HG03469 (cell line): ENCODE results near the gene MTFR1L.

Experiments
- ATAC-seq: cut with Tn5 transposase; IDR thresholded peaks from one replicate; pipeline ENCODE4 v1.9.1; 2021; ENCODE audit warnings: mild to moderate bottlenecking, moderate library complexity, moderate number of reproducible peaks; ENCODE audit not compliant: unreplicated experiment

The MTFR1L gene

DNA sequence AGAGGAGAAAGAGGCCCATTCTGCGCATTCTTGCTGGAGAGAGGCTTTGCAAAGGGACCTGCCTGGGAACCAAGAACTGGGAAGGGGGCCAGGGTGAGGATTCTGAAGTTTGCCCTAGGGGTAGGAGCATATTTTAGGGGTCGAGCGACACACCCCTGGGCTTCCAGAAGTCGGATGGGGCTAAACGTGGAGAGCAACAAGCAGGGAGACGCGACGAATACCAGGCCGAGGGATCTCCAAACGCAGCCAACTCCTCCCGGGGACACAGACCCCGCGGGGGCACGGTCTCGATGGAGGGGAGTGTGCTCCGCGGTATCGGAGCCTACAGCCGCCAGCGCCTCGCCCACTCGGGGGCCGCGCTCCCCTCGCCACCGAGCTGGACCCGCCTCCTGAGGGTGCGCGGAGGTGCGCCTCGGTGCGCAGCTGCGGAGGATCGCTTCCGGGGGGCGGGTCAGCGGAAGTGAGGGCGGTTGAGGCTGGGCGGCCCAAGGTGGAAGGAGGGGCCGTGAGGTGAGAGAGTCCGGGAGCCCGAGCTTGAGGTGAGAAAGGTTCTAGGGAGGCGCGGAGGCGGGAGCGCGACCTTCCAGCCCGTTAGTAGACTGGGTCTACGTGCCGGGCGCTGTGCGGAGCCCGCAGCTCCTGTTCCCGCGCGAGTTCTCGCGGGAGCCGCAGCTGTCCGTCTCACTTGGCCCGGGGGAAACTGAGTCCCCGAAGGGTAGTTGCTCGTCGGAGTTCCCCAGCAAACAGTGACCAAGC, at the start of gene MTFR1L:
MTFR1L (plus strand) TSS at position 464 of the 756 bp plus-strand sequence. CDS start 3,151 bp downstream, outside the sequence.
- ATAC-seq, result peak; percentile 51

- no peak for ATAC-seq
Measured at GRCh38 chr1:25770541-25771220, 49.1 kb upstream of the MTFR1L start.

GRCh38 chr1:25771221-25772114, 48.3 kb upstream of the MTFR1L start:
- ATAC-seq, result no peak

GRCh38 chr1:25772164-25772563, 47.6 kb upstream of the MTFR1L start:
- ATAC-seq, result no peak

- no peak for ATAC-seq
Measured at GRCh38 chr1:25772692-25773245, 47.0 kb upstream of the MTFR1L start.

DNA sequence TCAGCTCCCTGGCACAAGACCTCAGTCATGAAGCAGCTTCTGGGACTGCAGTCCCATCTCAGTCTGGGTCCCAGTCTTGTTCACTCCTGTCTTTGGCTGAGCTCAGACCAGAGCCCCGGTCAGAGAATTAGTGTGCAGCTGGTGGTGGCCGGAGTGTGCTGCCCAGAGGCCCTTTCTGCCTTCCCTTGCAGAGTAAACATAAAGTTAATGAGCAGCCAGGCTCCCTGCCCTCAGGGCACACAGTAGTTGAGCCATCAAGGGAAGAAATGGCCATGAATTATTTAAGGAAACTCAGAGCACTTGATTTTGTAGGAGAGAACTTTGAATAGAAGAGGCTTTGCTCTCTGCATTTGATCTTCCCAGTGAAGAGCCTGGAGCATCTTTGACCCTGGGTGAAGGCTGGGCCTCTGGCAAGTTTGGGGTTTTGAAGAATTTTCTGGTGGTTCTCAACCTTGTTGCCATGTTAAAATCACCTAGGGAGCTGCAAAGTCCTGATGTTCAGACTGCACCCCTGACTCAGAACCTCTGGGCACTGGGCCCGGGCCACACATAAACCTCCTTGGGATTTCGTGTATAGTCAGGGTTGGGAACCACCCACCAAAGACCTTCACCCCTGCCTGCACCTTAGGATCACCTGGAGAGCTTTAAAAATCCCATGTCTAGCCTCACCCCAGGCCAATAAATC, 46.2 kb upstream of the MTFR1L start:
- no peak for ATAC-seq

GRCh38 chr1:25774206-25774803, 45.4 kb upstream of the MTFR1L start:
- no peak for ATAC-seq

- ATAC-seq, result no peak
Measured at GRCh38 chr1:25774921-25775771, 44.6 kb upstream of the MTFR1L start.

GRCh38 chr1:25779388-25779787, 40.4 kb upstream of the MTFR1L start:
- no peak for ATAC-seq

- no peak for ATAC-seq
Measured at GRCh38 chr1:25779894-25780293, 39.9 kb upstream of the MTFR1L start.

DNA sequence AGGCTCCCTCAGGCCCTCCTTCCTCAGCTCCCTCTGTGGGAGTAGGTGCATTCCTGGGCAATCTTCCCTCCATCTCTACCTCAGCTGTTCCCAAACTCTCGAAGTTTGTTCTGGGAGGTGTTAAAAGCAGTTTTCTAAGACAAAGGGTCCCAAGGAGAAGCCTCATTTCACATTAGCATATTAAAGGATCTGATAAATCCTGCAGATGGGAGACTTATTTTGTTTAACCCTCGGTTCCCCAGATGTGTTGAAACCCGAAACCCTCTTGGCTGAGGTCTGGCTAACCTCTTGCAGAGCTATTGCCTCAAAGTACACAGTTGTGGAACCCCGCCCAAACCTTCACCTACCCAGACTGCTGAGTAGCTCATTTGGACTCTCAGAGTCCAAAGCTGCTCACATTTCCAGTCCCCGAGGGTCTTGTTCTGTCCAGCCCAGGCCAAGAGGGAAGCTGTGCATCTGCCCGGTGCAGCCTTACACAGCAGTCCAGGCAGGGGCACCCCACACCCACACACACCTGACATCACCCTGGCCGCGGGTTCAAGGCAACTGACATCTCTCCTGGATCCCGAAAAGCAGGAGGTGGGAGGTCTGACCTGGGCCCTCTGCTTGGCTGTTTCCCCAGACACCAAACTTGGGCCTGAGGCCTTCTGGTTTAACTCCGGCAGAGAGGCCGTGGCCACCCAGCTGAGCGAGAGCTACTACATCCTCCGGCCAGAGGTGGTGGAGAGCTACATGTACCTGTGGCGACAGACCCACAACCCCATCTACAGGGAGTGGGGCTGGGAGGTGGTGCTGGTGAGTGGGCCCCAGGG, 39.2 kb upstream of the MTFR1L start:
- no peak for ATAC-seq

DNA sequence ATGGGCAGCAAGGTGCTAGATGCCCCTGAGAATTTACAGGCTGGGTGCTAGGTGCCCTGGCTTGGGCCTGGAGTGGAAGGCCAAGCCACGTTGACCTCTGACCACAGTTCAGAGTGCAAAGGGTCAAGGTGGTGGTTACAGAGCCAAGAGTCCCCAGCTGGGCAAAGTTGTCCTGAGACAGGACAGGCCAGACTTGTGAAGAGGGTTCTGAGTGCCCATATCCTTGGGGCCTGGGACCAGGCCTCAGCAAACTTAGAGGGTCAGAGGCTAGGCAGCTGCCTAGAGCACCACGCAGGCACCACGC, 38.7 kb upstream of the MTFR1L start:
- no peak for ATAC-seq

- ATAC-seq, result no peak
Measured at GRCh38 chr1:25782608-25783201, 37.0 kb upstream of the MTFR1L start.

DNA sequence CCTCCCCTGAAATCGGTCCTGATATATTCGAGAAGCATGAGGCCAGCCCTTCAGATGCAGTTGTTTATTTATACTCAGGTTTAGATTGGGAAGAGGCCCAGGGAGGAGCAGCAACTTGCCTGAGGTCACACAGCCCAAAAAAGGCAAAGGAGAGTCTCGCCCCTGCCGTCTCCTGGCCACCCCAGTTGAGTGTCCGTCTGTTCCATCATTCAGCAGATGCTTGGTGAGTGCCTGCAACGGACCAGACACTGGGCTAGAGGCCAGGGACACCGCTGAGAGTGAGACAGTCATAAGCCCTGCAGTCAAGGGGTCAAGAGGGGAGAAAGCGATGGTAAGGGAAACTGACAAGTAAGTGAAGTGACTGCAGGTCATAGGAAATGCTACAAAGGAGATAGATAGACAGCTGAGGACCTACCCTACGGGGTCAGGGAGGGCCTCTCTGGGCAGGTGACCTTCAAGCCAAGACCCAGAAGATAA, 35.1 kb upstream of the MTFR1L start:
- no peak for ATAC-seq

- ATAC-seq, result no peak
Measured at GRCh38 chr1:25785333-25786067, 34.3 kb upstream of the MTFR1L start.

DNA sequence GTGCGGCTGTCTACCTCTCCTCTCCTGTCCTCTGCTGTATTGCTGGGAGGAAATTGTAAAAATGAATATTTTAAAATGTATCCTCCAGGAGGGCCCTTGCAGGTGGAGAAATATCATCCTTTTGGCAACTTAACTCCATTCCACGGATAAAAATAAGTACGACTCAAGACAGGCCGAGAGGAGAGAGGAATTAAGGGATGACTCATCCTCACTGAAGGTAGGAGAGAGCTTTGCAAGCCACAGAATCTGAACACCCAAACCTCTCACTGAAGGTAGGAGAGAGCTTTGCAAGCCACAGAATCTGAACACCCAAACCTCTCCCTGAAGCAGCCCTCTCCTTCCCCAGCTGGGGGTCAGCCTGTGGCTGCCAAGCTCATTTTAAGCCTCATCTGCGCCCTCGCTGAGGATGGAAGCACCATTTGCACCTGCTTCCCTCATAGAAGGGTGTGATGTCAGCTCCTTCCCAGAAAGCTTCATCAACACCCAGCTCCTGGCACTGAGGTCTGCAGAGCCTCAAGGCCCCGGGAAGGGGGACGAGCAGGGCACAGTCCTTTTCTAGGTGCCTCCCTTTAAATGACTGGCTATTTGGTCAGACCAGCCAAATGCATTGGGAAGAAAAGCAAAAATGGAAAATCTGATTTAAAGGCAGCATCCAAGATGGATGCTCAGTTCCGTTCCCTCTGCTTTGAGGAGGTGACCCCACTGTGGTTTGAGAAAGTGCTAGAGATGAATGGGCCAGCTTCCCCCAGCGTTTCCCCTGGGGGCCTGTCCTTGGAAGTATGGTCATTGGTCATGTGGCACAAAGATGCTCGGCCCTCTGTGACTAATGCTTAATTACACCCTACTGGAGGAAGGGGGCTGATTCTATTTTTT, 32.6 kb upstream of the MTFR1L start:
- no peak for ATAC-seq
